ENCODE measurements around the gene DDX4. TPM values are rescaled to one million over a fixed set of nuclear protein-coding genes. Genes with fewer than 3 reads are reported as not detected.
"Not testable (repeated sequence)": the region's sequence is repeated elsewhere in the genome, so short reads cannot be mapped to it uniquely, and the experiment has no call there.

The DDX4 gene
- total RNA-seq, 1 donor from 2014 or later: under 0.01 TPM

DNA sequence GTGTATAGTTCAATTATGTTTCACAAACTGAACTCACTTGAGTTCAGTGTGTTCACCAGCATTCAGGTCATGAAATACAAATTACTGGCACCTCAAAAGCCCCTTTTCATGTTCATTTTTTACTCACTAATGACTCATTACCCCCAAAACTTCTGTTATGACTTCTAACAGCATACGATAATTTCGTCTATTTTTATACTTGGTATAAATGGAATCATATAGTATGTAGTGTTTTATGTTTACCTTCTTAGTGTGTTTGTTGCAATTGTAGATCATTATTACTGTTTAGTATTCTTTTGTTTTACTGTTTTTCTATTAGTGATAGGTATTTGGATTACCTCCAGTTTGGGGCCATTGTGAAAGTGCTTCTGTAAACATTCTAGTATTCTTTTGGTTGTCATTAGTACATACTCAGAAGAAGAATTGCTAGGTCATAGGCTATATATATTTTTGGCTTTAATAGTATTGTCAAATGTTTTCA, 33.4 kb downstream of the DDX4 start:
- H3K4me3 ChIP-seq (ENCODE audit: low read depth, low read length): no peak overlapping the region
- FAIRE-seq (no peak), DNase-seq (ENCODE audit: low read depth) (no peak)
- TF ChIP-seq, protein P1, sequence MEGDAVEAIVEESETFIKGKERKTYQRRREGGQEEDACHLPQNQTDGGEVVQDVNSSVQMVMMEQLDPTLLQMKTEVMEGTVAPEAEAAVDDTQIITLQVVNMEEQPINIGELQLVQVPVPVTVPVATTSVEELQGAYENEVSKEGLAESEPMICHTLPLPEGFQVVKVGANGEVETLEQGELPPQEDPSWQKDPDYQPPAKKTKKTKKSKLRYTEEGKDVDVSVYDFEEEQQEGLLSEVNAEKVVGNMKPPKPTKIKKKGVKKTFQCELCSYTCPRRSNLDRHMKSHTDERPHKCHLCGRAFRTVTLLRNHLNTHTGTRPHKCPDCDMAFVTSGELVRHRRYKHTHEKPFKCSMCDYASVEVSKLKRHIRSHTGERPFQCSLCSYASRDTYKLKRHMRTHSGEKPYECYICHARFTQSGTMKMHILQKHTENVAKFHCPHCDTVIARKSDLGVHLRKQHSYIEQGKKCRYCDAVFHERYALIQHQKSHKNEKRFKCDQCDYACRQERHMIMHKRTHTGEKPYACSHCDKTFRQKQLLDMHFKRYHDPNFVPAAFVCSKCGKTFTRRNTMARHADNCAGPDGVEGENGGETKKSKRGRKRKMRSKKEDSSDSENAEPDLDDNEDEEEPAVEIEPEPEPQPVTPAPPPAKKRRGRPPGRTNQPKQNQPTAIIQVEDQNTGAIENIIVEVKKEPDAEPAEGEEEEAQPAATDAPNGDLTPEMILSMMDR (IDR thresholded peaks at IDR 0.05; ENCODE audit: insufficient read depth, low read length, severe bottlenecking): no peak
- no peaks in the 10 kb centered on the region for H3K36me3 ChIP-seq (ENCODE audit: control insufficient read depth, insufficient read depth, low read length)
- no peaks in the 10 kb centered on the region for H3K27me3 ChIP-seq (ENCODE audit: control insufficient read depth, insufficient read depth, low read length)

DNA sequence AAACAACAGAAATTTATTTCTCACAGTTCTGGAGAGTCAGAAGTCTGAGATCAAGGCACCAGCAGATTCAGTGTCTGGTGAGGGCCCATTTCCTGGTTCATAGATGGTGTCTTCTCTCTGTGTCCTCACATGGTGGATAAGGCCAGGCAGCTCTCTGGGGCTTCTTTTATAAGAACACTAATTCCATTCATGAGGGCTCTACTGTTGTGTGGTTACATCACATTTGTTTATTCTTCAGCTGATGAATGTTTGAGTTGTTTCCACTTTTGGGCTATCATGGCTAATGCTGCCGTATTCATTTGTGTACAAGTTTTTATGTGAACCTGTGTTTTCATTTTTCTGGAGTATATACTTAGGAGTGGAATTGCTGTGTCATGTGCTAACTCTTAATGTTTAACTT, 35.2 kb downstream of the DDX4 start:
- Histone ChIP-seq H3K36me3 (ENCODE audit: control insufficient read depth, insufficient read depth, low read length) (no peaks in the 10 kb centered on the region), H3K27me3 (ENCODE audit: control insufficient read depth, insufficient read depth, low read length) (no peaks in the 10 kb centered on the region), H3K4me3 (ENCODE audit: low read depth, low read length) (no peak overlapping the region)
- TF ChIP-seq, protein P1 (IDR thresholded peaks at IDR 0.05; ENCODE audit: insufficient read depth, low read length, severe bottlenecking): no peak
- FAIRE-seq: no peak
- no peak for DNase-seq (ENCODE audit: low read depth)

DNA sequence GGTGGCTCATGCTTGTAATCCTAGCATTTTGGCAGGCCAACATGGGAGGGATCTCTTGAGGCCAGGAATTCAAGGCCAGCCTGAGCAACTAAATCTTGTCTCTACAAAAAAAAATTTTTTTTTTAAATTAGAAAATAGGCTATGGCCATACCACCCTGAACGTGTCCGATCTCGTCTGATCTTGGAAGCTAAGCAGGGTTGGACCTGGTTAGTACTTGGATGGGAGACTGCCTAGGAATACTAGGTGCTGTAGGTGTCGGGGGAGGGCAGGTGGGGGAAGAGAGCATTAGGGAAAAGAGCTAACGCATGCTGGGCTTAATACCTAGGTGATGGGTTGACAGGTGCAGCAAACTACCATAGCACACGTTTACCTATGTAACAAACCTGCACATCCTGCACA, 39.5 kb downstream of the DDX4 start:
- FAIRE-seq (no peak), DNase-seq (ENCODE audit: low read depth) (no peak)
- Histone ChIP-seq H3K27me3 (ENCODE audit: control insufficient read depth, insufficient read depth, low read length) (no peaks in the 10 kb centered on the region), H3K4me3 (ENCODE audit: low read depth, low read length) (no peak overlapping the region), H3K36me3 (ENCODE audit: control insufficient read depth, insufficient read depth, low read length) (no peaks in the 10 kb centered on the region)
- TF ChIP-seq, protein P1 (IDR thresholded peaks at IDR 0.05; ENCODE audit: insufficient read depth, low read length, severe bottlenecking): no peak

DNA sequence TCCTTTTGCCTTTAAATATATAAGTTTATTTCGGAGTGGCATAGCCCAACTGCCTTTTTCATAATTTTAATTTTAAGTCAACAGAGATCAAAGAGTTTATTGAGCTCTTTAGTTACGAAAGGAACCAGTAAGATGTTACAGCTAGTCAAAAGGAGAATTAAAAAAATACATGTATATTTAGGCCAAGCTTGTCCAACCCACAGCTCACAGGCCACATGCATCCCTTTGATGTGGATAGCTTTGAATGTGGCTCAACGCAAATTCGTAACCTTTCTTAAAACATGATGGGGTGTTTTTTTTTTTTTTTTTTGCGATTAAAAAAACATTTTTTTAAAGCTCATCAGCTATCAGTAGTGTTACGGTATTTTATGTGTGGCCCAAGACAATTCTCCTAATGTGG, 63.1 kb downstream of the DDX4 start:
- DNase-seq (ENCODE audit: low read depth) (no peak), FAIRE-seq (no peak)
- Histone ChIP-seq H3K4me3 (ENCODE audit: low read depth, low read length) (no peak overlapping the region), H3K36me3 (ENCODE audit: control insufficient read depth, insufficient read depth, low read length) (no peaks in the 10 kb centered on the region), H3K27me3 (ENCODE audit: control insufficient read depth, insufficient read depth, low read length) (no peaks in the 10 kb centered on the region)
- TF ChIP-seq, protein P1 (IDR thresholded peaks at IDR 0.05; ENCODE audit: insufficient read depth, low read length, severe bottlenecking): no peak

DNA sequence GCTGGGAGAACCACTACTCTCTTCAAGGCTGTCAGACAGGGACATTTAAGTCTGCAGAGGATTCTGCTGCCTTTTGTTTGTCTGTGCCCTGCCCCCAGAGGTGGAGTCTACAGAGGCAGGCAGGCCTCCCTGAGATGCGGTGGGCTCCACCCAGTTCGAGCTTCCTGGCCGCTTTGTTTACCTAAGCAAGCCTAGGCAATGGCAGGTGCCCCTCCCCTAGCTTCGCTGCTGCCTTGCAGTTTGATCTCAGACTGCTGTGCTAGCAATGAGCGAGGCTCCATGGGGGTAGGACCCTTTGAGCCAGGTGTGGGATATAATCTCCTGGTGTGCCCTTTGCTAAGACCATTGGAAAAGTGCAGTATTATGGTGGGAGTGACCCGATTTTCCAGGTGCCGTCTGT, 71.0 kb downstream of the DDX4 start:
- H3K27me3 ChIP-seq (ENCODE audit: control insufficient read depth, insufficient read depth, low read length); FAIRE-seq; H3K36me3 ChIP-seq (ENCODE audit: control insufficient read depth, insufficient read depth, low read length); H3K4me3 ChIP-seq (ENCODE audit: low read depth, low read length); DNase-seq (ENCODE audit: low read depth): not testable (repeated sequence)

DNA sequence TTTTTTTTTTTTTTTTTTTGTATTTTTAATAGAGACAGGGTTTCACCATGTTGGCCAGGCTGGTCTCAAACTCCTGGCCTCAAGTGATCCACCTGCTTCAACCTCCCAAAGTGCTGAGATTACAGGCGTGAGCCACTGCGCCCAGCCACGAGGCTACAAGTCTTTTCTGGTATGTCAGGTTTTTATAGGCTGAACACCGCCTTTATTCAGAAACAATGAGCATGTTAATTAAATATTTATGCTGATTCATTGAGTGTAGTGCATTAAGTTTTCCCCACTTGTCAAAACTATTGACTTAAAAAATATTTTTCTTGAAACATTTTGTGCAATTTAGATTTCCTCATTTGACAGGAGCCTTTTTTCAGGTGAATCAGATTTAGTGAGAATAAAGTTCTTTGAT, 78.1 kb downstream of the DDX4 start:
- DNase-seq (ENCODE audit: low read depth): peak; percentile 4
- not testable (repeated sequence) for H3K4me3 ChIP-seq (ENCODE audit: low read depth, low read length); FAIRE-seq

DNA sequence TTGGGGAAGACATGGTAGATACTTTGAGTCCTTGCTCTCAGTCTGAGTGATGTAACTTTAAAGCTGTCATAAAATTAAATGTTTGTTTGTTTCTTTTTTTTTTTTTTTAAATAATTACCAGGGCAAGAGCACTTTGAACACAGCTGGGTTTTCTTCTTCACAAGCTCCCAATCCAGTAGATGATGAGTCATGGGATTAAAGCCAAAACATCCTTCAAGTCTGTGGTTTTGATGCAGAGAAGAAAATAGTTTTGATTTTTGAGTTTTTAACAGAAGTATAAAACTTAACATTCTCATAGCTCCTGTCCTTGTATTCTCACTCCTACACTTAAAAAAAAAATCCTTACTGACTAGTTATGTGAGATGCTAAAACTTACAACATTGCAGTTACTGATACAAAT, 78.5 kb downstream of the DDX4 start:
- Histone ChIP-seq H3K4me3 (ENCODE audit: low read depth, low read length) (no peak overlapping the region), H3K27me3 (ENCODE audit: control insufficient read depth, insufficient read depth, low read length) (no peaks in the 10 kb centered on the region), H3K36me3 (ENCODE audit: control insufficient read depth, insufficient read depth, low read length) (no peaks in the 10 kb centered on the region)
- FAIRE-seq: no peak
- TF ChIP-seq, protein P1 (IDR thresholded peaks at IDR 0.05; ENCODE audit: insufficient read depth, low read length, severe bottlenecking): no peak
- peak; percentile 71 for DNase-seq (ENCODE audit: low read depth)

More for the DNA sequence above, 78.1 kb downstream of the DDX4 start:
- not testable (repeated sequence) for H3K36me3 ChIP-seq (ENCODE audit: control insufficient read depth, insufficient read depth, low read length); H3K27me3 ChIP-seq (ENCODE audit: control insufficient read depth, insufficient read depth, low read length)

Measured in bronchial epithelial cell (primary cell).